Medulla oblongata (tissue), 1 donor: ENCODE data around the gene TMEM59.
"Not testable (repeated sequence)": the region's sequence is repeated elsewhere in the genome, so short reads cannot be mapped to it uniquely, and the experiment has no call there.

ENCODE experiments used
- DNase-seq: peaks from one replicate; pipeline ENCODE4 v3.0.0-alpha.2; 2015; ENCODE audit errors: extremely low spot score

TMEM59 gene, protein sequence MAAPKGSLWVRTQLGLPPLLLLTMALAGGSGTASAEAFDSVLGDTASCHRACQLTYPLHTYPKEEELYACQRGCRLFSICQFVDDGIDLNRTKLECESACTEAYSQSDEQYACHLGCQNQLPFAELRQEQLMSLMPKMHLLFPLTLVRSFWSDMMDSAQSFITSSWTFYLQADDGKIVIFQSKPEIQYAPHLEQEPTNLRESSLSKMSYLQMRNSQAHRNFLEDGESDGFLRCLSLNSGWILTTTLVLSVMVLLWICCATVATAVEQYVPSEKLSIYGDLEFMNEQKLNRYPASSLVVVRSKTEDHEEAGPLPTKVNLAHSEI

DNA sequence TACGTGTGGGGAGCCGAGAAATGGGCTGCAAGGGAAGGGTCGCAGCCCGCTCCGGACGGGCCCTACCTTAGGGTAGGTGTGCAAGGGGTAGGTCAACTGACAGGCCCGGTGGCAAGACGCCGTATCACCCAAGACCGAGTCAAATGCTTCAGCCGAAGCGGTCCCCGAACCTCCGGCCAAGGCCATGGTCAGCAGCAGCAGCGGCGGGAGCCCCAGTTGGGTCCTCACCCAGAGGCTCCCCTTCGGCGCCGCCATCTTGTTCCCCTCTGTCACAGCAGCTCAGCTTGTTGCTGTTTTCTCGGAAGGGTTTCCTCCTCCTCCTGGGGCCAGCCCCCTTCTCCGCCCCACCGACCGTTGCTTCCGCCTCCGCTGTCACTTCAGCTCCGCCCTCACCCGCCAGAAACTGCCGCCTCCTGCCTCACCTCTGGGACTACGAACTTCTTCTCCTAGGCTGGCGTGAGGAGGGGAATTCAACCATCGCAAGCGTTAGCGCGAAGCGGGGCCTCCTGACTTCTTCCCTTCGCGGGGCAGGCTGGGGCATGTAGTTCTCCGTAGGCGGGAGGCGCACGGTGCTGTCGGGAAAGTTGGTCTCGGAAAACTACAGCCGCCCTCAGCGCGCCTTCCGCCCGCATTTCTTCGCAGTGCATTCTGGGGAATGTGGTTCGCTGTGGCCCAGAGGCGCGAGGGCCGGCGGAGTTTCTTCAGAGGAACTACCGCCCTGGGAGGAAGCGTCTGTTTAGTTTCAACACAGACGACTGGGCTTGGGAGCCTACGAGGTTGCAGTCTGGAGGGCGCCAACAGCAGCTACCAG is at the start of gene TMEM59, which contains the start of gene TCEANC2:
Gene TMEM59, minus strand, starts transcription at position 271 of the 811 bp plus-strand sequence. Its CDS starts 16 bp downstream, at position 255.
Gene TCEANC2, plus strand, starts transcription at position 675 of the 811 bp plus-strand sequence. CDS start 815 bp downstream, outside the sequence.
- DNase-seq: peak; percentile 99

DNA sequence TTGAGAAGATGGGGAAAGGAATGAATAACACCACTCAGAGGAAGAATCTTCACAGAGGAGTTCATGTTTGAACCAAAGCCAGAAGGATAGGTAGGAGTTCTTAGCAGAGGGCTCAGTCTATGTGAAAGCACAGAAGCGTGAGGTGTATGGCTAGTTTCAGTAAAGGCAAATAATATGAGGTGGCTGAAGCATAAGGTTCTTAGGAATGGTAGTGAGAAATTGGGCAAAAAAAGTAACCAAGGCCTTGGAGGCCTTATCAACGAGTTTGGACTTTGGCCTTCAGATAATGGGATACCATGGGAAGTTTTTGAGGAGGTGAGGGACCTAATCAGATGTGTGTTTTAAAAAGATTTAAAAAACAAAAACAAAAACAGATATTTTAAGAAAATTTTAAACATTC is 47.5 kb upstream of the TMEM59 start:
- no peak for DNase-seq

DNA sequence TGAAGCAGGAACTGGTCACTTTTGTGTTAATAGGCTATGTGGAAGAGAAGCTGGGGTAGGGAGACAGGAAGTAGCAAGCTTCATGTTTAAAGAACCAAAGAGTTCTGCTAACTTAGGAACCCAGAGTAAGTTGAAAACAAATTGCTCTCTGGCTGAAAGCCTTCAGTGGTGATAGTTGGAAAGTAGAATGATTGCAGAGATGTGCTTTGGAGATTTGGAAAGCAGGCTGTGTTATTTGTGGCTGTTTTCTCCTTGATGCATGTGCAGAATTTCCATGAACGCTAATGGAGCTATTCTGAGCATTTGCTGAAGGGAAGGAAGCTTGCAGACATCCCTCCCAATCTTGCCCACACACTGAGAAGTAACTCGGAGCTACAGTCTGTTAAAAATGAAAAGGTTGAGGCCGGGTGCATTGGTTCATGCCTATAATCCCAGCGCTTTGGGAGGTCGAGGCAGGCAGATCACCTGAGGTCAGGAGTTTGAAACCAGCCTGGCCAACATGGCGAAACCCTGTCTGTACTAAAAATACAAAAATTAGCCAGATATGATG is 46.1 kb upstream of the TMEM59 start:
- no peak for DNase-seq

DNA sequence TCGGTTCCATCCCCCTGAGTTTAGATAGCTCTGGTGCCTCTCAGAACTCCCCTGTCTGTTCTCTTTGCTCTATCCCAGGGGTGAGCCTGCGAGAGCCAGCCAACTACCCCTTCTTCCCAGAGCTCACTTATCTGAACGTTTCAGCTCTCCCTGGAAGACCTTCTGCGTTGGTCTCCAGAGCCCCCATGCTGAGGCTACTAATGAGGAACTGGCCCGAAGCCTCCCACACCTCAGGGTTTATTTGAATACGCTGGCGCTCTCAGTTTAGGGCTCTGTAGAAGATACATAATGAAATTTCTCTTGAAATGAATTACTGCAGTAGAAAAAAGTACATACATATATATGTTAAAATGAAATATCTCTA is 43.9 kb upstream of the TMEM59 start:
- no peak for DNase-seq

DNA sequence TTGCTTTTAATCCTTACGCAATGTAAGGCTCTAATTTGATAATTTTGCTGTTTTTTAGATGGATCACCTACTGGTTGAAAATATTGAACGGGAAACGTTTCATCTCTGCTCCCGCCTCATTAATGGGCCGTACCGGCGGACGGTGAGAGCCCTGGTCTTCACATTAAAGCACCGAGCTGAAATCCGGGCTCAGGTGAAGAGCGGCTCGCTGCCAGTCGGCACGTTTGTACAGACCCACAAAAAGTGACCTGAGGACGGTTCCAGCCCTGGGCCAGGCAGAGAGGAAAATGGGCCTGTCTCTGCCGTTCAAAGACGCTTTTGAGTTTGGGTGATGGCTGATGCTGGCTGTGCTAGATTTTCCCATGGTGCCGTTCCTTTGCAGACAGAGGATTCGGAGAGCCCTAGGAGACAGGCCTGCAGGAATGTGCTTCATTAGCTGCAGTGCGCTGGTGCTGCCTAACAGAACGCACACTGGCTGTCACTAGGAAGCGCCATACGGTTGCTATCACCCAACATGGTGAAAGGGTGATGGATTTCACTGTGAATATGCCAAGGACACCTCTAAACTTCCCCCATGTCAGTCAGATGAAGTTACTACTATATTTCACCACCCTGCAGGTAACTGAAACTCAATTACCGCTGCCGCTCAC is 43.3 kb upstream of the TMEM59 start:
- no peak for DNase-seq

DNA sequence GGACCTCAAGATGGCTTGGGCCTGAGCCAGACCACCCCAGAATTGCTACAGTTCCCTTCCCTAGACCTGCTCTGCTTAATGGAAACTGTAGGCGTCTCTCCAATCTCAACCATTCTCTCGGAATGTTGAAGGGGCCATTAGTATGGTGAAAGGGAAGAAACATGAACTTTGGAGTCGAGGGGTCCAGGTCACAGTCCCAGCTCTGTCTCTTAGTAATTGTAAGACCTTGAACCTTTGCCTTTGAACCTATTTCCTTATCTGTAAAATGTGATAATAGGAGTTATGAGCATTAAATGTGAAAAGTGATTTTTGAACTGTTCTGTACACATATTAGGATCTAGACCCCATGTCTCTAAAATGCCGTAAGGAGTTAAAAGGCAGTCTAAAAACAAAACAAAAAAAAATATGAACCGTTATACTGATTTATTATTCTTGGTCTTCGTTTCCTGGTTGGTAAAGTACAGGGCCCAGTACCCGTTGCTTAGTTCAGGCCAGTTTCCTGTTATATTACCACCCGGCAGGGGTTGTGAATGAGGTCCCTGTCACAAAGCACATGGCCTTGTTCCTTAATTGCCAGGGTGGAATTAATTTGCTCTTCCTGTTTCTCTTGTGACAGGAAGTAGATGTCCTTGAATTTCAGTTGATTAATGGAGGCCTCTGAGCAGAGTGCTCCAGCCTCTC is 42.7 kb upstream of the TMEM59 start:
- DNase-seq: no peak

DNA sequence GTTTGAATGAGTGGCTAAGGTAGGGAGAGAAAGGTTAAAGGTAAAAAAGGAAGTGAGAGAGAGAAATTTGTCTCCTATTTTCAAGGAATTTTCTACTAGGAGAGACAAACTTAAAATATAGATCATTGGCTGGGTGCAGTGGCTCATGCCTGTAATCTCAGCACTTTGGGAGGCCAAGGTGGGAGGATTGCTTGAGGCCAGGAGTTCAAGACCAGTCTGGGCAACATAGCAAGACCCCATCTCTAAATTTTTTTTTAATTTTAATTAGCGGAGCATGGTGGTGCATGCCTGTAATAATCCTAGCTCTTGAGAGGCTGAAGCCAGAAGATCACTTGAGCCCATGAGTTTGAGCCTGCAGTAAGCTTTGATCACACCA is 41.7 kb upstream of the TMEM59 start:
- not testable (repeated sequence) for DNase-seq

DNA sequence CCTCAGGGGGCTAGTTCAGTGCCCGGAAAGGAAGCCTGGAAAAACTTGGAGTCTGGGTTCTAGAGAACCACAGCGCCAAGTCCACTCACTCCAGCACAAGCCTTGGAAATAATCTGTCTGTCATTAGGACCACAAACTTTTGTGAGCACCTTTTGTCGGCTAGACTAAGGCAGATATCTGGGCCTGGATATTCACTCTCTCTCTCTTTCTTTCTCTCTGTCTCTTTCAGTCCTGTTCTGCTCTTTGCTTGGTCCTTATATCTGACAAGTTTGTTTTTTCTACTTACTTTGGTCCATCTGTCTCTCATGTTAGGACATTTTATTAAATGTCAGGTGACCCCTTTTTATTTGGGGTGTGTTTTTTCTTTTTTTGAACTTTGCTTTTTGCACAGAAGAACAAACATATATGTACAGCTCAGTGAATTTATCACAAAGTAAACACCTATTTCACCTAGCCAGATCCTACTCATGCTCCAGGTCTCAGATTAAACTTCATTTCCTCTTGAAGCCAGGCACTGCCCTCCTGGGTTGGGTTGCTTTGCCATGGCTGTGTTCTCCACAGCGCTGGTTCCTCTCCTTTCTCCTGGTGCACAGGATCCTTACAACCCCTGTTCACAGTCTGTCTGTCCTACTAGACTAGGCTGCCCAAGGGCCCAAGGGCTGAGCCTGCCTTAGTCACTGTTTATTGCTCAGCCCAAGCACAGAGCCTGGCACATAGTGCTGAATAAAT is 41.2 kb upstream of the TMEM59 start:
- DNase-seq: no peak

DNA sequence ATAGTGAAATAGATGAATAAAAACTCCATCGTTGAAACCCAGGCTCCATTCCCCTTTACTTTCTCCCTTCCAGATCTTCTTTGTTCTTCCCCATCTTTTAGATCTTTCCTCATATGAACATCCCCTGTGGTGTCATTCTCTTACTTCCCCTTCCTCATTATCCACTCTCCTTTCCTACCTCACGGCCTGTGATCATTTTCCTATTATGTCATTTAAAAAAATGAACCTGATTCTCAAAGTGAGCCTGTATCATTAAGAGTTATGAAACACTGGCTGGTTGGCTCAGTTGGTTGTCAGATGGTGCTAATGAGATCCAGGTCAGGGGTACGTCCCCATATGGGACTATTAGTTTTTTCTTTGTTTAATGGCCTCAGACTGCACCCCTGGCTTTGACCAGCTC is 38.7 kb upstream of the TMEM59 start:
- DNase-seq: no peak

DNA sequence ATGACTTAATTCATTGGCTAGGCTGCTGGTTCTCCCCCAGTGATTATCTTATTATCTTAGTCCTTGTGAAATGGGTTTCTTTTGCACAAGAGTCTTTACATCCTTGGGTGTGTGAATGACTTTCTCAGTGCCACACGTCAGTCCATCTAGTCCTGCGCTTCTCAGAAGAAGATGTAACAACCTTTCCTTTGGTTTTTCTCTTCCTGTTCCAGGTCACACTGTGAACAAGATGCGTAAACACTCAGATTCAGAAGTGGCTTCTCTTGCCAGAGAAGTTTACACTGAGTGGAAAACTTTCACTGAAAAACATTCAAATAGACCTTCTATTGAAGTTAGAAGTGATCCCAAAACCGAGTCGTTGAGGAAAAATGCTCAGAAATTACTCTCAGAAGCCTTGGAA is 35.4 kb upstream of the TMEM59 start:
- no peak for DNase-seq

DNA sequence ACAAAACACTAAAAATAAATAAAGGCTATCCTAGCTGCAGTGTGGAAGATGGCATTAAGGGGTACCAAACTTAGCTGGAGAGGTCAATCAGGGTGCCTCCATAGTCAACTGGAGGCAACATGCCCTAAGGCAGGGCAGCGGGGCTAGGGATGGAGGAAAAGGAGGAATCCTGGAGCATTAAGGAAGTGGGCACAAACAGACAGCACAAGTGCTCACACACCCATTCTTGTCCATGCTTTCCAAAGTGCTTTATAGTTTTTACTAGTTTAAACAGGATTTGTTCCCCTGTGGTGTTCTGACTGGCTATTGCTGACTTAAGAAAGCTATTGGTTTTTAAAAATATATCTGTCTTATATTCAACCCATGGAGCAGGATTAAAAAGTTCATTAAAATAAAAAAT is 33.8 kb upstream of the TMEM59 start:
- no peak for DNase-seq

DNA sequence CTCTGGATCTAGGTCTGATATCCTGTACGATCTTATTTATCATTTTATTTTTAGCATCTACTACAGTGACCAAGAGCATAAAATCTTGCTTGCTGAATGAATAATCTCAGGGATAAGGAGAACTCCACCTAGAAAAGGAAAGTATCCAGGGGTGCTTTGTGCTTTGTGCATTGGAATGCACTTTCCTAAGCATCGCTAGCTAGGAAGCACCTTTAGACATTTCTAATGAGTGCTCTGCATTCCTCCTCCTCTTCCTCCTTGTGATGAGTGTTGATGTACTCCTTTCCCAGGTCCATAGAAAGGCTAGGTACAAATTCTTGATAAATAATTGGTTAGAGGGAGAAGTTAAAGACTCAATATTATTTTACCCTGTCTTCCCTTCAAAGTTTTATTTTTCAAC is 31.8 kb upstream of the TMEM59 start:
- DNase-seq: no peak

DNA sequence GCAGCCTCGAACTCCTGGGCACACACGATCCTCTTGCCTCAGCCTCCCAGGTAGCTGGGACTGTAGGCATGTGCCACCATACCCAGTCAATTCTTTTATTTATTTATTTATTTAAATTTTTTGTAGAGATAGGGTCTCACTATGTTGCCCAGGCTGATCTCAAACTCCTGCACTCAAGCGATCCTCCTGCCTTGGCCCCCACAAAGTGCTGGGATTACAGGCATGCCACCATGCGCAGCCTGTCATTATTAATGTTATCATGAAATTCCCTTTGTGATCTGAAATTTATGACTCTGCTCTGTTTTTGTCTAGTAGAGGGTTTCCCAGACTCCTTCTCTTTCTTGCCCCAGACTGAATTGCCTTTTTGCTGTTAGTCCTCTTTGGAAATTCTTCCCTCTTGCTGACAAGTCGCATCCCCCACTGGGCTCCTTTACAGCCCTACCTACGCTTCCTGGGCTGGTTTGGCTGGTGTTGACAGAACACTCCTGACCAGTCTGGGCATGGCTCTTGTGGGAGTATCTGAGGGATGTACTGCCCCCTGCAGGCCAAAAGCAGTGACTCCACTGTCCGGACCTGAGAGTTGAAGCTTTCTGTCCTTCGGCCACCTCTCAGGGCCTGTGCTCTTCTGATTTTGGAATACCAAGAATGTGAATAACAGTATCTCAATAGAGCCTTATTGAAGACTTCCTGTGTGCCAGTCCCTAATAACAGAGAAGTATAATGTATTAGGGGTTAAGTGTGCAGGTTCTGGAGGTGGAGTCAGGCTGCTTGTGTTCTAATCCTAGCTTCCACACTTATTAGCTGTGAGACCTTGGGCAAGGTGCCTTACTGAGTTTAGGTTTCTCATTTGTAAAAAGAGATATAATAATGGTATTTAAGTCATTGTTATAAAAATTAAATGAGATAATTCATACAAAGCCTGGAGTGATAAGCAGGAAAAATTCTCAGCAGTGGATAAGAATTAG is 28.6 kb upstream of the TMEM59 start:
- peak; percentile 64 for DNase-seq

DNA sequence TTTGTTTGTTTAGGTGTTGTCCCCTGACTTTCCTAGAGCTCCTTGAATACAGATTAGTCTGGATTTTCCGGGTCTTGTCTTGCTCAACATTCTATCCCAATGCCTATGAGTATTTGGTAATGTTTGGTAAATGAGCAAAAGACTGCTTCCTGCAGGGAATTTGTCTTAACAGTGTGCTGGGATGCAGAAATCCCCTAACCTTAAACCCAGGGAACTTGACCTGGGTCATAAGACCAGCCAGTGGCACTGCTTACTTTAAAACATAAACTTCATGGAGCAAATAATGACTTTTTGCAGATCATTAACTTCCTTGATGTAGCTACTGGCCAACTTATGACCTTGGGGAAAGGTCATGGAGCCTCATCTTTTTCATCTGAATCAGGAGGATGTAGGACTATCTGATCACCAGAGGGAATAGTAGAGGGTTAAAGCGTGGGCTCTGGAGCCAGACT is 27.6 kb upstream of the TMEM59 start:
- no peak for DNase-seq

DNA sequence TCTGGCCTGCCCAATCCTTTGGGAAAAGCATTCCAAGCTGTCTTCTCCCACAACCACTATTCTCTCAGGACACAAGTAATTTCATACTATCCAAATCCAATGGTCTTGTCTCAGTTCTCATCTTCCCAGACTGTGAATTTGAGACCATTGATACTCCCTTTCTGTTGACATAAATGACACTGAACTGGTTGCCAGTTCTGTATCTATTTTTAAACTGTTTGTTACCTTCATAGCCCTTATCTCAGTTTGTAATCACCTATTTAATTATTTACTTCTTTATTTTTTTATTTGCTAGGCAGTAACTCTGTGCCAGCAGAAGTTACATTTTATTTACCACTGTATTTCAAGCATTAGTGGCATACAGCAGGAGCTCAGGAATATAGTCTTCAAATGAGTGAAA is 24.4 kb upstream of the TMEM59 start:
- DNase-seq: no peak

DNA sequence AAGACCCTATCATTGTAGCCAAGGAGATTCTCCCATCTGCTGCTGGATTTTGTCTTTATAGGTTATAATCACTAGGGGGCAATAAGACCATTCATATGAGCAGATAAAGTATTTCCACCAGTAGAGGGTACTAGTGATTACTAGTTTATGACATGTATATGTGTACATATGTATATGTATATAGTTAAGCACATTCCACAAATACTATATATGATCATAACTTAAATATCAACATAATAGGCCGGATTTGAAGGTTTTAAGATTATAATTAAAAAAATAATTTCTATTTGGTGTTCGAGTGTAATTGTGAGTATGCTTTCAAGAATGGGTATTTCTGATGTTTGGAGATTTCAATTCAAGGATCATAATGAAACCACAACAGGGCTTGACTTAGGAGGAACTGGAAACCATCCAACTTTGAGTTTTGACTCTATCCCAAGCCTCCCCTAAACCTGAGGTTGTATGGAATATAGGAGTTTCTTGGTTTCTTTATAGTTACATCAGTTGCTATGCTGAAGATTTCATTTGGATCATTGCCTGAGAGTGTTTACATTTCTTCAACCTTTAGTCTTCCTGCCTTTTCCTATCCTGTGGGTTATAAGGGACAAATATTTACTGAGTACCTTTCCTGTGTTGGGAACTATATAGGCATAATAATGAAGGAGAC is 17.3 kb upstream of the TMEM59 start:
- DNase-seq: peak; percentile 78

DNA sequence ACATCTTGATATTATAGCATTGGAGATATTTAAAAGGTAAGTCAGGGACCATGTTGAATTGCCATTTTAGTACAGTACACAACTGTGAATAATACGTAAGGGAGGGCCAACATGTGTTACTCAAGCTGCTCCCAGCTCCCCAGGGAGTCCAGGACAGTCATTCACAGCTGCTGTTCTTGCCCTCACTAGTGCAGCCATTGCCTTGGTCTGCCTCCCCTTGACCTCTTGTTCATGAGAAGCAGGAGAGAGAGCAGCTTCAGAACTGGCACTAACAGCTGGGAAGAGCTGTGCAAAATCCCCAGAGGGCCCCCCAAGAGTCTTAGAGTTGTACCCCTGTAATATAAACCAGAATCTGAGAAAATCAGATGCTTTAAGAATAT is 16.8 kb upstream of the TMEM59 start:
- no peak for DNase-seq

DNA sequence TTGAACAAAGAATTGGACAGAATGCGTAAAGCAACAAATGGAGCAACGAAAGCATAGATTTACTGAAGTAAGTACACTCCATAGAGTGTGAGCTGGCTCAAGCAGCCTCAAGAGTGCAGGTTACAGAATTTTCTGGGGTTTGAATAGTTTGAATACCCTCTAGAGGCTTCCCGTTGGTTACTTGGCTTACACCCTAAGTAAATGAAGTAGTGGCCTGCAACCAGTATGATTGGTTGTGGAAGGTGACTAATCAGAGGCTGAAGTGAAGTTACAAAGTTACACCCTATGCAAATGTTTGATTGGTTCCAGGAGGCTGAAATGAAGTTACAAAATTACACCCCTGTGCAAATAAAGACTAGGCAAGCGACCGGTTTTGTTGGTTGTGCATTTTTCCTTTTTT is 11.3 kb upstream of the TMEM59 start:
- DNase-seq: no peak

DNA sequence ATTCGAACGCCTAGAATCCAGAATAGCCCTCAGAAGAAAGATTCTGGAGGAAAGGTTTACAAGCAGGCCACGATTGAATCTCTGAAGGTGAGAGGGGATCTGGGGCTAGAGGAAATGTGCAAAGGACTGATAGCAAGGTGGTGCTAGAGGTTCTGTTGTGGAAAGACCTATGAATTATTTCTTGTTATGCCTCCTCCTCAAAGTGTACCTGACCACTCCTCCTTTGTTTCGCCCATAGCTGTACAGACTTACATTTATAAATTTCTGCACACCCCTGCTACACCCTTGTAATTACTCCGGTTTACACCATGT is 1.4 kb upstream of the TMEM59 start:
- DNase-seq: no peak
